B cell (primary cell): ENCODE data around the gene FMN1. TPM values are rescaled to one million over a fixed set of nuclear protein-coding genes. Genes with fewer than 3 reads are reported as not detected.

Experiments used
- ATAC-seq: fragments of 200-7000 bp; cut with Tn5 transposase; one replicate; pipeline ENCODE4 v1.10.0; 2021; ENCODE audit warnings: low read depth, mild to moderate bottlenecking, moderate number of reproducible peaks, moderate library complexity
- CTCF ChIA-PET: fragments of 350-600 bp; sonication (Branson Sonifier 250); formaldehyde crosslinking; loops from one replicate; lab custom pipeline; 2021; ENCODE audit warnings: antibody characterized with exemption, inconsistent platforms; lab: Charles Lee
- POLR2A ChIA-PET: fragments of 350-600 bp; sonication (Branson Sonifier 250); formaldehyde crosslinking; loops from one replicate; lab custom pipeline; 2021; ENCODE audit warnings: antibody characterized with exemption; lab: Charles Lee
- DNase-seq: peaks from one replicate; pipeline ENCODE4 v3.0.0; 2013
- H2AFZ ChIP-seq: 2 replicates; pipeline ENCODE4 v1.6.1; 2012; ENCODE audit warnings: mild to moderate bottlenecking, low read depth, low read length; ENCODE audit not compliant: insufficient read depth, poor library complexity, severe bottlenecking
- H3K27ac ChIP-seq, 2 donors: 1 replicate in 1 of 2; 2 replicates in 1 of 2; pipeline ENCODE4 v1.5.1; 2012 to 2013; ENCODE audit warnings: low read length in 2 of 2, mild to moderate bottlenecking in 2 of 2, moderate library complexity in 1 of 2
- H3K27me3 ChIP-seq, 4 experiments: fragments of 200-600 bp in 1 of 4; sonication (generic) in 1 of 4; replicated peaks in 1 of 4; 1 replicate in 2 of 4; 2 replicates in 2 of 4; pipeline versions ENCODE4 v1.6.1 to v1.7.0; 2013 to 2016; ENCODE audit warnings: low read length in 3 of 4, mild to moderate bottlenecking in 2 of 4, mixed read lengths in 1 of 4, moderate library complexity in 1 of 4; ENCODE audit not compliant: insufficient read depth in 4 of 4, control insufficient read depth in 3 of 4; ENCODE audit errors: control extremely low read depth in 1 of 4
- H3K36me3 ChIP-seq, 2 experiments: replicated peaks in 1 of 2; 1 replicate in 1 of 2; 2 replicates in 1 of 2; pipeline versions ENCODE4 v1.6.1 to v1.7.1; 2013; ENCODE audit warnings: low read length in 1 of 2; ENCODE audit not compliant: insufficient read depth in 2 of 2, control insufficient read depth in 1 of 2; ENCODE audit errors: control extremely low read depth in 1 of 2, extremely low read depth in 1 of 2
- H3K4me1 ChIP-seq, 2 donors: fragments of 200-600 bp in 1 of 2; sonication (generic) in 1 of 2; 1 replicate in 1 of 2; 2 replicates in 1 of 2; pipeline versions ENCODE4 v1.5.1 to v1.6.1; 2013 to 2017; ENCODE audit warnings: low read length in 2 of 2; ENCODE audit not compliant: control insufficient read depth in 2 of 2, insufficient read depth in 2 of 2
- H3K4me2 ChIP-seq: replicated peaks from 2 replicates; pipeline ENCODE3; 2012; ENCODE audit warnings: mild to moderate bottlenecking, low read depth, low read length; ENCODE audit not compliant: poor library complexity, severe bottlenecking
- H3K4me3 ChIP-seq, 5 experiments: fragments of 200-600 bp in 1 of 5; sonication (generic) in 1 of 5; 1 replicate in 3 of 5; 2 replicates in 2 of 5; pipeline versions ENCODE4 v1.5.1 to v1.7.0; 2011 to 2016; ENCODE audit warnings: low read length in 4 of 5, mild to moderate bottlenecking in 4 of 5, low read depth in 2 of 5, control low read depth in 1 of 5, moderate library complexity in 1 of 5; ENCODE audit not compliant: insufficient read depth in 1 of 5; ENCODE audit errors: control extremely low read depth in 1 of 5, extremely low read depth in 1 of 5
- H3K79me2 ChIP-seq: fragments of 200-600 bp; sonication (generic); one replicate; pipeline ENCODE4 v1.6.0; 2016; ENCODE audit warnings: low read length; ENCODE audit not compliant: control insufficient read depth, insufficient read depth
- H3K9ac ChIP-seq: fragments of 200-600 bp; sonication (generic); 2 replicates; pipeline ENCODE4 v1.6.1; 2017; ENCODE audit warnings: mild to moderate bottlenecking, low read length, moderate library complexity
- H3K9me3 ChIP-seq, 3 donors: one replicate each; pipeline versions ENCODE4 v1.6.1 to v1.7.1; 2013; ENCODE audit warnings: low read length in 2 of 3; ENCODE audit not compliant: control insufficient read depth in 2 of 3, insufficient read depth in 1 of 3; ENCODE audit errors: control extremely low read depth in 1 of 3
- H4K20me1 ChIP-seq: 2 replicates; pipeline ENCODE4 v1.6.0; 2012; ENCODE audit warnings: mild to moderate bottlenecking, low read length; ENCODE audit not compliant: insufficient read depth, control insufficient read depth, poor library complexity, severe bottlenecking
- H3K27ac Mint-ChIP-seq: one replicate; pipeline ENCODE4 v1.8.0; 2021; ENCODE audit warnings: mixed read lengths
- H3K27me3 Mint-ChIP-seq: one replicate; pipeline ENCODE4 v1.8.0; 2021; ENCODE audit warnings: mixed read lengths
- H3K4me1 Mint-ChIP-seq: one replicate; pipeline ENCODE4 v1.8.0; 2021; ENCODE audit warnings: mixed read lengths
- H3K4me3 Mint-ChIP-seq: one replicate; pipeline ENCODE4 v1.8.0; 2021; ENCODE audit warnings: mixed read lengths
- H3K9me3 Mint-ChIP-seq: one replicate; pipeline ENCODE4 v1.8.0; 2022; ENCODE audit warnings: mixed read lengths; ENCODE audit not compliant: insufficient read depth
- CTCF ChIP-seq: fragments of 200-600 bp; IDR thresholded peaks from one replicate; pipeline ENCODE4 v1.8.0; 2022; ENCODE audit warnings: antibody characterized with exemption, mild to moderate bottlenecking
- EZH2 ChIP-seq: IDR thresholded peaks from 2 replicates; pipeline ENCODE4 v1.6.1; 2012; ENCODE audit warnings: borderline replicate concordance, low read depth, mild to moderate bottlenecking, moderate library complexity, low read length; ENCODE audit not compliant: insufficient read depth, poor library complexity, severe bottlenecking
- WGBS: methylation state at CpG from one replicate; pipeline ENCODE4 v1.1.5; 2013; ENCODE audit warnings: missing lambda C conversion rate; ENCODE audit not compliant: insufficient coverage; 5-methylcytosine and 5-hydroxymethylcytosine counted together
- intact Hi-C: fragments of 100-400 bp; cut with micrococcal nuclease; formaldehyde crosslinking; loops from one replicate; pipeline ENCODE4 v1.10.0; 2022
- polyA plus RNA-seq: library from polyadenylated mRNA; depleted of rRNA; stranded (reverse); fragments of >200 nt; gene quantifications from 2 replicates; pipeline ENCODE4 v1.2.3, GENCODE V29; 2012
- total RNA-seq, 2 donors: library from RNA; stranded (reverse); fragments of 120-200 nt in 1 of 2; gene quantifications; 1 replicate in 1 of 2; 2 replicates in 1 of 2; pipeline versions ENCODE4 v1.2.3 to v1.2.4, GENCODE V29; 2013 to 2022

The FMN1 gene
- total and polyA plus RNA-seq, 2 donors (not counting 1 experiment from before 2014, with no cell fraction given): 0.21 to 0.96 TPM

GRCh38 chr15:32881528-32881927, 313.0 kb downstream of the FMN1 start:
- POLR2A ChIA-PET: no interaction called here
- H3K27me3 ChIP-seq: no peaks in the 10 kb centered on the region
- no peak overlapping the region for H3K4me2 ChIP-seq
- H3K4me3 Mint-ChIP-seq: no peak overlapping the region
- H3K79me2 ChIP-seq: no peaks in the 10 kb centered on the region
- CTCF ChIA-PET: interaction anchor here (1.3 to 2.9 kb wide), 3 partner anchors 55 to 75 kb away, joined by 3 to 12 read pairs (median 10); no protein-coding TSS in a partner anchor
- DNase-seq (no peak), ATAC-seq (no peak)
- 100% methylated on average over 1 of the region's 1 CpG for WGBS
- H3K4me1 ChIP-seq: no peaks in the 10 kb centered on the region
- H3K27me3 Mint-ChIP-seq: peaks cover 4% of the 10 kb centered on the region
- no peaks in the 10 kb centered on the region for H3K4me1 Mint-ChIP-seq
- H3K9me3 ChIP-seq: no peaks in the 10 kb centered on the region
- no peak overlapping the region for H2AFZ ChIP-seq
- TF ChIP-seq EZH2: no peak
- no peak for TF ChIP-seq CTCF
- no peak overlapping the region for H3K27ac ChIP-seq
- no peak overlapping the region for H3K4me3 ChIP-seq
- no peaks in the 10 kb centered on the region for H3K9me3 Mint-ChIP-seq
- no peaks in the 10 kb centered on the region for H3K36me3 ChIP-seq
- H3K9ac ChIP-seq: no peak overlapping the region
- intact Hi-C loops: loop anchor here (1.0 to 5.0 kb wide), 2 partner anchors 55 to 111 kb away; no protein-coding TSS in a partner anchor
- H3K27ac Mint-ChIP-seq: no peak overlapping the region
- no peaks in the 10 kb centered on the region for H4K20me1 ChIP-seq

- Histone ChIP-seq H2AFZ (no peak overlapping the region), H3K27ac (no peak overlapping the region), H3K4me1 (no peaks in the 10 kb centered on the region), H3K9ac (no peak overlapping the region), H3K79me2 (no peaks in the 10 kb centered on the region), H3K4me3 (no peak overlapping the region), H3K9me3 (no peaks in the 10 kb centered on the region), H3K4me2 (no peak overlapping the region), H3K36me3 (no peaks in the 10 kb centered on the region), H4K20me1 (no peaks in the 10 kb centered on the region), H3K27me3 (no peaks in the 10 kb centered on the region)
- no peaks in the 10 kb centered on the region for H3K4me1 Mint-ChIP-seq
- POLR2A ChIA-PET: no interaction called here
- H3K9me3 Mint-ChIP-seq: no peaks in the 10 kb centered on the region
- H3K27ac Mint-ChIP-seq: no peak overlapping the region
- intact Hi-C loops: loop anchor here (1.0 to 5.0 kb wide), 2 partner anchors 56 to 112 kb away; no protein-coding TSS in a partner anchor
- TF ChIP-seq EZH2 (no peak), CTCF (no peak)
- CTCF ChIA-PET: interaction anchor here (0.9 to 2.9 kb wide), 4 partner anchors 36 to 114 kb away, joined by 3 to 12 read pairs (median 6); no protein-coding TSS in a partner anchor
- DNase-seq (no peak), ATAC-seq (no peak)
- H3K27me3 Mint-ChIP-seq: peaks cover 4% of the 10 kb centered on the region
- H3K4me3 Mint-ChIP-seq: no peak overlapping the region
Measured at GRCh38 chr15:32880642-32881041, 313.9 kb downstream of the FMN1 start.
